ENCODE results near the gene KRTAP10-4. TPM values are rescaled to one million over a fixed set of nuclear protein-coding genes. Genes with fewer than 3 reads are reported as not detected.

KRTAP10-4 gene
- total and polyA plus RNA-seq, 2 donors from 2014 or later = not detected

GRCh38 chr21:44583800-44584147, 10.2 kb downstream of the KRTAP10-4 start:
- H3K27ac ChIP-seq (ENCODE audit: low read depth in 2 of 2, low read length in 2 of 2) = no peak overlapping the region
- H3K4me3 ChIP-seq (ENCODE audit: low read length in 3 of 3) = no peak overlapping the region
- no peaks in the 10 kb centered on the region for H3K27me3 ChIP-seq (ENCODE audit: control insufficient read depth, insufficient read depth, low read length)
- no peak overlapping the region for H3K9ac ChIP-seq (ENCODE audit: low read length in 3 of 3)
- intact Hi-C loops (cut with DNase I) = no loop called here
- peaks cover 0 to 2% (median 0%) of the 10 kb centered on the region in 3 donors for H3K9me3 ChIP-seq (ENCODE audit: control insufficient read depth in 2 of 3, insufficient read depth in 1 of 3, low read length in 3 of 3)
- H3K4me1 ChIP-seq (ENCODE audit: control insufficient read depth in 2 of 3, insufficient read depth in 2 of 3, low read depth in 1 of 3, low read length in 3 of 3) = no peaks in the 10 kb centered on the region
- DNase-seq = no peak
- FAIRE-seq = no peak
- H3K36me3 ChIP-seq (ENCODE audit: control insufficient read depth in 2 of 3, insufficient read depth in 3 of 3, low read length in 3 of 3) = no peaks in the 10 kb centered on the region
- no peak for TF ChIP-seq CTCF (IDR thresholded peaks at IDR 0.05; ENCODE audit: borderline replicate concordance, extremely low read depth, insufficient read depth)

- DNase-seq = no peak
- H3K27ac ChIP-seq (ENCODE audit: low read depth in 2 of 2, low read length in 2 of 2) = no peak overlapping the region
- intact Hi-C loops (cut with DNase I) = no loop called here
- no peaks in the 10 kb centered on the region for H3K36me3 ChIP-seq (ENCODE audit: control insufficient read depth in 2 of 3, insufficient read depth in 3 of 3, low read length in 3 of 3)
- H3K9me3 ChIP-seq (ENCODE audit: control insufficient read depth in 2 of 3, insufficient read depth in 1 of 3, low read length in 3 of 3) = peaks cover 0 to 1% (median 0%) of the 10 kb centered on the region in 3 donors
- no peak overlapping the region for H3K4me3 ChIP-seq (ENCODE audit: low read length in 3 of 3)
- no peaks in the 10 kb centered on the region for H3K4me1 ChIP-seq (ENCODE audit: control insufficient read depth in 2 of 3, insufficient read depth in 2 of 3, low read depth in 1 of 3, low read length in 3 of 3)
- FAIRE-seq = no peak
- TF ChIP-seq CTCF (IDR thresholded peaks at IDR 0.05; ENCODE audit: borderline replicate concordance, extremely low read depth, insufficient read depth) = no peak
- H3K9ac ChIP-seq (ENCODE audit: low read length in 3 of 3) = no peak overlapping the region
- H3K27me3 ChIP-seq (ENCODE audit: control insufficient read depth, insufficient read depth, low read length) = no peaks in the 10 kb centered on the region
These were observed 12.4 kb downstream of the KRTAP10-4 start for GRCh38 chr21:44585892-44586291.

- H3K27me3 ChIP-seq (ENCODE audit: control insufficient read depth, insufficient read depth, low read length) = no peaks in the 10 kb centered on the region
- DNase-seq (no peak), FAIRE-seq (no peak)
- H3K9ac ChIP-seq (ENCODE audit: low read length in 3 of 3) = no peak overlapping the region
- H3K36me3 ChIP-seq (ENCODE audit: control insufficient read depth in 2 of 3, insufficient read depth in 3 of 3, low read length in 3 of 3) = no peaks in the 10 kb centered on the region
- no peaks in the 10 kb centered on the region for H3K9me3 ChIP-seq (ENCODE audit: control insufficient read depth in 2 of 3, insufficient read depth in 1 of 3, low read length in 3 of 3)
- TF ChIP-seq CTCF (IDR thresholded peaks at IDR 0.05; ENCODE audit: borderline replicate concordance, extremely low read depth, insufficient read depth) = no peak
- H3K4me1 ChIP-seq (ENCODE audit: control insufficient read depth in 2 of 3, insufficient read depth in 2 of 3, low read depth in 1 of 3, low read length in 3 of 3) = no peaks in the 10 kb centered on the region
- intact Hi-C loops (cut with DNase I) = no loop called here
- no peak overlapping the region for H3K27ac ChIP-seq (ENCODE audit: low read depth in 2 of 2, low read length in 2 of 2)
- H3K4me3 ChIP-seq (ENCODE audit: low read length in 3 of 3) = no peak overlapping the region
These were observed 15.6 kb downstream of the KRTAP10-4 start for GRCh38 chr21:44589094-44589493.

- no peak for TF ChIP-seq CTCF (IDR thresholded peaks at IDR 0.05; ENCODE audit: borderline replicate concordance, extremely low read depth, insufficient read depth)
- no peak overlapping the region for H3K9ac ChIP-seq (ENCODE audit: low read length in 3 of 3)
- FAIRE-seq (no peak), DNase-seq (no peak)
- intact Hi-C loops (cut with DNase I) = no loop called here
- H3K4me3 ChIP-seq (ENCODE audit: low read length in 3 of 3) = no peak overlapping the region
- H3K27me3 ChIP-seq (ENCODE audit: control insufficient read depth, insufficient read depth, low read length) = no peaks in the 10 kb centered on the region
- no peaks in the 10 kb centered on the region for H3K36me3 ChIP-seq (ENCODE audit: control insufficient read depth in 2 of 3, insufficient read depth in 3 of 3, low read length in 3 of 3)
- no peaks in the 10 kb centered on the region for H3K4me1 ChIP-seq (ENCODE audit: control insufficient read depth in 2 of 3, insufficient read depth in 2 of 3, low read depth in 1 of 3, low read length in 3 of 3)
- no peak overlapping the region for H3K27ac ChIP-seq (ENCODE audit: low read depth in 2 of 2, low read length in 2 of 2)
- no peaks in the 10 kb centered on the region for H3K9me3 ChIP-seq (ENCODE audit: control insufficient read depth in 2 of 3, insufficient read depth in 1 of 3, low read length in 3 of 3)
These were observed 16.2 kb downstream of the KRTAP10-4 start for GRCh38 chr21:44589586-44590305.

All from kidney (tissue), 14 donors.